Fibroblast of pulmonary artery (primary cell): ENCODE data around the gene RASAL3.
A peak's percentile ranks its signal among the peaks of the same experiment; 100 is the strongest.

ENCODE experiments used
- DNase-seq: peaks from one replicate; pipeline ENCODE4 v3.0.0-alpha.2; 2010; ENCODE audit warnings: low read depth
- H3K4me3 ChIP-seq: replicated peaks from 2 replicates; pipeline ENCODE4 v1.5.1; 2011; ENCODE audit warnings: low read depth, mild to moderate bottlenecking, control low read depth, low read length, moderate library complexity
- TF ChIP-seq, protein P1 (sequence below): IDR thresholded peaks from 2 replicates; pipeline ENCODE4 v1.5.1; 2011; ENCODE audit warnings: mild to moderate bottlenecking, control low read depth, low read length, inconsistent platforms; ENCODE audit errors: missing control alignments

RASAL3 gene

DNA sequence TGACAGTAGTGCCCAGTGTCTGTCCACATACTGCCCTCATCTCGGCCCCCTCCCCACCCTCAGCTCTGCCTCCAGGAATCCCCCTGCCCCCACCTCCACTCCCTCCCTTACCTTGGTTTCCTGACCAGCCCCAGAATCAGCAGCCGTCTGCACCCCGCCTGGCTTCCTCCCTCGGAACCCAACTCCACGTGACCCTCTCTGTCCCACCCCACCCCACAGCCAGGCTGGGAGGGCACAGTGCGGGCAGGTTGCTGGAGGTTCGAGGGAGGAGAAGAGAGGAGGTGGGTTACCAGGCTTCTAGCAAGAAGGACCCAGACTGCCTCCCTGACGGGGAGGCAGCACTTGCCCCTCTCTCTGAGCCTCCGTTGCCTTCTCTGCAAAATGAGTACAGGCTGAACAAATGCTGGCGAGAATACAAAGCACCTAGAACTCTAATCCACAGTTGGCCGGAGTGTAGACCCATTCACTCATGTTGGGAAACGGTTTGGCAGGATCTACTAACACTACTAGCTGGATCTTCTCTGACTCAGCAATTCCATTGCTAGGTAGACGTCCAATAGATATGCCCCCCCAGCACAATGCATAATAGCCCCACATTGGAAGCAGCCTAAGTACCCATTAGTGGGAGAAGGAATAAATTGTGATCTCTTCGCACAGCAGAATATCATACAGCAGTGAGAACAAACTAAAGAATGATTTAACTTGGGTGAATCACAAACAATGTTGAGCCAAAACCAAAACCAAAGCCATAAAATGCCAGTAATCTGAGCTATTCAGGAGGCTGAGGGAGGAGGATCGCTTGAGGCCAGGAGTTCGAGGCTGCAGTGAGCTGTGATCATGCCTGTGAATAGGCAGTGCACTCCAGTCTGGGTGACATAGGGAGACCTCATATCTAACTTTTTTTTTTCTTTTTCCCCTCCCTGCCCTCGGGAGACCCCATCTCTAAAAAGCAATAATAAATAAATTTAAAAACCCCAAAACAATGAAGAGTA lies at the start of gene RASAL3:
Gene RASAL3, minus strand, starts transcription at position 151 of the 992 bp plus-strand sequence. CDS start 186 bp downstream, outside the sequence.
- H3K4me3 ChIP-seq, result no peak within 1 kb of the TSS
- DNase-seq, result peak; percentile 32
- TF ChIP-seq, protein P1, sequence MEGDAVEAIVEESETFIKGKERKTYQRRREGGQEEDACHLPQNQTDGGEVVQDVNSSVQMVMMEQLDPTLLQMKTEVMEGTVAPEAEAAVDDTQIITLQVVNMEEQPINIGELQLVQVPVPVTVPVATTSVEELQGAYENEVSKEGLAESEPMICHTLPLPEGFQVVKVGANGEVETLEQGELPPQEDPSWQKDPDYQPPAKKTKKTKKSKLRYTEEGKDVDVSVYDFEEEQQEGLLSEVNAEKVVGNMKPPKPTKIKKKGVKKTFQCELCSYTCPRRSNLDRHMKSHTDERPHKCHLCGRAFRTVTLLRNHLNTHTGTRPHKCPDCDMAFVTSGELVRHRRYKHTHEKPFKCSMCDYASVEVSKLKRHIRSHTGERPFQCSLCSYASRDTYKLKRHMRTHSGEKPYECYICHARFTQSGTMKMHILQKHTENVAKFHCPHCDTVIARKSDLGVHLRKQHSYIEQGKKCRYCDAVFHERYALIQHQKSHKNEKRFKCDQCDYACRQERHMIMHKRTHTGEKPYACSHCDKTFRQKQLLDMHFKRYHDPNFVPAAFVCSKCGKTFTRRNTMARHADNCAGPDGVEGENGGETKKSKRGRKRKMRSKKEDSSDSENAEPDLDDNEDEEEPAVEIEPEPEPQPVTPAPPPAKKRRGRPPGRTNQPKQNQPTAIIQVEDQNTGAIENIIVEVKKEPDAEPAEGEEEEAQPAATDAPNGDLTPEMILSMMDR, result no peak

- DNase-seq, result no peak
- H3K4me3 ChIP-seq, result no peak overlapping the region
- TF ChIP-seq, protein P1, result no peak
Observed at GRCh38 chr19:15511671-15512424, 47.5 kb upstream of the RASAL3 start.

- no peak within 1 kb of the TSS for H3K4me3 ChIP-seq
- no peak for DNase-seq
- TF ChIP-seq, protein P1, result no peak
Observed at GRCh38 chr19:15508035-15508710, 43.8 kb upstream of the RASAL3 start, which contains the start of gene CYP4F22. TSS of gene CYP4F22 (plus strand) at chr19:15508525. CDS start at chr19:15525337, 16,812 bp downstream.

GRCh38 chr19:15507068-15508034 lies 43.0 kb upstream of the RASAL3 start:
- DNase-seq, result no peak
- H3K4me3 ChIP-seq, result no peak overlapping the region
- TF ChIP-seq, protein P1, result no peak

- no peak for DNase-seq
- TF ChIP-seq, protein P1, result no peak
Observed at GRCh38 chr19:15506074-15506571, 41.8 kb upstream of the RASAL3 start.

More at GRCh38 chr19:15506074-15506571, 41.8 kb upstream of the RASAL3 start:
- H3K4me3 ChIP-seq, result no peak overlapping the region
